Kidney (tissue), 14 donors: ENCODE results near the gene ZNF273. TPM values are rescaled to one million over a fixed set of nuclear protein-coding genes. Genes with fewer than 3 reads are reported as not detected.
"Not testable (repeated sequence)": the region's sequence is repeated elsewhere in the genome, so short reads cannot be mapped to it uniquely, and the experiment has no call there.

ENCODE experiments used
- DNase-seq, 5 donors: peaks; one replicate each; pipeline ENCODE4 v3.0.0-alpha.2; 2013 to 2020
- FAIRE-seq: peaks from 2 replicates; lab custom pipeline; 2012; peaks lifted over from hg19 to GRCh38; lab: Jason Lieb, UNC
- H3K27ac ChIP-seq, 2 donors: one replicate each; pipeline ENCODE4 v1.7.0; 2013; ENCODE audit warnings: low read depth in 2 of 2, low read length in 2 of 2, inconsistent platforms in 1 of 2
- H3K27me3 ChIP-seq: one replicate; pipeline ENCODE4 v1.7.1; 2013; ENCODE audit warnings: low read length, inconsistent platforms; ENCODE audit not compliant: control insufficient read depth, insufficient read depth
- H3K36me3 ChIP-seq, 3 donors: one replicate each; pipeline versions ENCODE4 v1.7.0 to v1.7.1; 2013; ENCODE audit warnings: low read length in 3 of 3, control low read depth in 1 of 3, inconsistent platforms in 1 of 3; ENCODE audit not compliant: insufficient read depth in 3 of 3, control insufficient read depth in 2 of 3
- H3K4me1 ChIP-seq, 3 donors: one replicate each; pipeline versions ENCODE4 v1.7.0 to v1.7.1; 2013; ENCODE audit warnings: low read length in 3 of 3, inconsistent platforms in 1 of 3, low read depth in 1 of 3; ENCODE audit not compliant: control insufficient read depth in 2 of 3, insufficient read depth in 2 of 3
- H3K4me3 ChIP-seq, 3 donors: one replicate each; pipeline versions ENCODE4 v1.7.0 to v1.8.1; 2013; ENCODE audit warnings: low read length in 3 of 3, control low read depth in 1 of 3, inconsistent platforms in 1 of 3
- H3K9ac ChIP-seq, 3 donors: one replicate each; pipeline versions ENCODE4 v1.7.0 to v1.7.1; 2013; ENCODE audit warnings: low read length in 3 of 3, control low read depth in 1 of 3, inconsistent platforms in 1 of 3
- H3K9me3 ChIP-seq, 3 donors: one replicate each; pipeline versions ENCODE4 v1.7.0 to v1.7.1; 2013; ENCODE audit warnings: low read length in 3 of 3, control low read depth in 1 of 3, inconsistent platforms in 1 of 3; ENCODE audit not compliant: control insufficient read depth in 2 of 3, insufficient read depth in 1 of 3
- CTCF ChIP-seq: IDR thresholded peaks from 3 replicates; pipeline ENCODE4 v1.5.1; 2012; ENCODE audit warnings: mild to moderate bottlenecking, moderate library complexity, borderline replicate concordance; ENCODE audit not compliant: insufficient read depth; ENCODE audit errors: extremely low read depth
- intact Hi-C: fragments of 100-400 bp; cut with DNase I; formaldehyde crosslinking; loops from one replicate; pipeline ENCODE4 v1.11.1; 2022
- polyA plus RNA-seq: library from polyadenylated mRNA; stranded (reverse); fragments of 350-450 nt; fragmentation: Illumina TruSeq; extraction: RNeasy Lipid Tissue Mini Kit (QIAGEN cat#74804); gene quantifications from one replicate; pipeline ENCODE4 v1.2.3, GENCODE V29; 2014; ENCODE audit warnings: low read depth, low replicate concordance; ENCODE audit not compliant: insufficient read depth
- total RNA-seq: library from RNA; stranded (reverse); fragmentation: NEBNext Ultra II Directional; extraction: Animal tissue kit (Norgen Biotek cat#: 25700); gene quantifications from one replicate; pipeline ENCODE4 v1.2.1, GENCODE V29; 2021
- donor health status: control.
- donor health status: control.
- donor health status: control.
- donor health status: control.
- donor health status: control.
- donor health status: DM: yes; HTN: yes; CAD: no.
- donor health status: Normal renal cell carcinoma (clear cell type).

ZNF273 gene
- total and polyA plus RNA-seq, 2 donors from 2014 or later, result 1.7 to 5.4 TPM

- H3K27me3 ChIP-seq, result no peaks in the 10 kb centered on the region
- DNase-seq, result no peak
- no peaks in the 10 kb centered on the region for H3K4me1 ChIP-seq
- no peak overlapping the region for H3K9ac ChIP-seq
- no peaks in the 10 kb centered on the region for H3K36me3 ChIP-seq
- no peak overlapping the region for H3K4me3 ChIP-seq
- no peak for FAIRE-seq
- H3K27ac ChIP-seq, result no peak overlapping the region
- H3K9me3 ChIP-seq, result peaks cover 0 to 2% (median 1%) of the 10 kb centered on the region in 3 donors
- no peak for TF ChIP-seq CTCF
- intact Hi-C loops, result no loop called here
These were observed 31.4 kb downstream of the ZNF273 start for GRCh38 chr7:64934478-64934877.

- intact Hi-C loops, result no loop called here
- Histone ChIP-seq H3K36me3 (no peaks in the 10 kb centered on the region), H3K9me3 (peaks cover 0 to 2% (median 0%) of the 10 kb centered on the region in 3 donors), H3K27ac (no peak overlapping the region), H3K4me1 (no peaks in the 10 kb centered on the region), H3K27me3 (no peaks in the 10 kb centered on the region), H3K4me3 (no peak overlapping the region), H3K9ac (no peak overlapping the region)
- no peak for TF ChIP-seq CTCF
- DNase-seq (no peak), FAIRE-seq (no peak)
These were observed 35.5 kb downstream of the ZNF273 start for GRCh38 chr7:64938540-64938939.

- H3K27ac ChIP-seq, H3K4me1 ChIP-seq, H3K36me3 ChIP-seq, H3K27me3 ChIP-seq, H3K4me3 ChIP-seq, H3K9me3 ChIP-seq, intact Hi-C loops, H3K9ac ChIP-seq, FAIRE-seq, DNase-seq: not testable (repeated sequence)
These were observed 36.9 kb downstream of the ZNF273 start for GRCh38 chr7:64940021-64940420.

GRCh38 chr7:64944667-64945502 is 41.8 kb downstream of the ZNF273 start:
- intact Hi-C loops, H3K4me1 ChIP-seq, H3K9me3 ChIP-seq, H3K9ac ChIP-seq, H3K27me3 ChIP-seq, FAIRE-seq, H3K36me3 ChIP-seq, DNase-seq, H3K4me3 ChIP-seq, H3K27ac ChIP-seq: not testable (repeated sequence)
